Left hindlimb (tissue), 1 donor: Measurements from ENCODE around the gene EVL.

Experiments used
- DNase-seq: peaks from one replicate; pipeline ENCODE4 v3.0.0-alpha.2; 2018

The EVL gene

GRCh38 chr14:100111931-100112704, 46.9 kb downstream of the EVL start:
- DNase-seq: no peak

DNA sequence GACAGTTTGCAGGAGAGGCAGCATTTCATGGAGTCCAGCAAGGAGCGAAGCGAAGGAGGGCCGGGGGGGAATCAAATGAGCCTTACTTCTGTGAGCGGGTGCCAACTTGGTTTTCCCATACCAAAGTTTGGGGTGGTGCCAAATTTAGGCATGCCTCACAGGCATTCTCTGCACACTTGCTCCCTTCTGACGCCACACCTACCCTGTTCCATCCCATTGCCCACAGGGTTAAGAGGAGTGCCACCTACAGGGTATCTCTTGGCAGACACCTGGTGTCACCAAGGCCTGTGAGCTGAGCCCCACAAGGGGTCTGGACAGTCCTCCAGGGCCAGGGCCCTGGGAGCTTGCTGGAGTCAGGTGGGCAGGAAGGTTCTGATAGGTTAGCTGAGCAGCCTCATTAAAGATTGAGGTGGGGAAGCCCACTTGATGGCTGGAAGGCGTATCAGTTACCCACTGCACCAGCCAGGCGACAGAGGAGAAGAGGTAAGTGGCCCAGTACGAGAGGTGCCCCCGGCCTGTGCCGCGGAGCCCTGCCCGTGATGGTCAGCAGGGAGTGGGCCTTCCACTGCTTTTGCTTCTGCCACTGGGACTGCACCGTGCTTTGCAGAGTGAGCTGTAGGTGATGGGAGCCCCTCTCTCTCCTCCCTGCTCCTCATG, 49.0 kb downstream of the EVL start:
- no peak for DNase-seq

GRCh38 chr14:100115236-100115635, 50.0 kb downstream of the EVL start:
- DNase-seq: no peak

DNA sequence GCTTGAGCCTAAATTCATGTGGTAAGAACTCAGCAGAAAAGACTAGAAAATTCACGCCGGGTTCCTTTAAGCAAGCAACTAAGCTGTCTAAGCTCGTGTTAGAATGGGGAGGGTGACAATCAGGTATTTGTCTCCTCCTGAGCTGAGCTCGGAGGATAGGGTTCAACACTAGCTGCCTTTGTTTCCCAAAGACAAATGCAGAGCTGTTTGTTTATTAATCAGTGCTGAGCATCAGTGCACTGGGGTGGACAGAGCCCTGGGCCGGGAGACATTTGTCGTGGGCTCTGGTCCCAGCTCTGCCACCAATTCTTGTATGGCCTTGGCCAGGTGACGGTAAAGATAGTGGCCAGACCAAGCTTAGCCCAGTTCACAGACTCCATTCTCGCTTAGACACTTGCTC, 50.5 kb downstream of the EVL start:
- no peak for DNase-seq

DNA sequence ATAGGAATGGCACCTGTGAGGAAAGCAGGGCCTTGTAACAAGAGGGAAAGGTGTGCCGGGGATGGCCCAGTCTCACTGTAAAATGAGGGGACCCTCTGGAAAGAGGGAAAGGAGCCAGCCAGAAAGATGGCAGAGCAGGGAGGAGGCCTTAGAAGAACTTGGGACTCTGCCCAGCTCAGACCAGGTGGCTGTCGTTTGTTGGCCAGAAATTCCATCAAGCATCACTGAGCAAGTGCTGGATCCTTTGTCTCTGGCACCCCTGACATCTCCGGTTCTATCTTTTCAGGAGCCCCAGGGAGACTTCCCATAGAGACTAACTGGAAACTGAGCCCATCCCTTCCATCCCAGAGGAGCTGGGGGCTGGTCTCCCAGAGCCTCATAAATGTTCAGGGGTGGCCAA, 50.9 kb downstream of the EVL start:
- no peak for DNase-seq

DNA sequence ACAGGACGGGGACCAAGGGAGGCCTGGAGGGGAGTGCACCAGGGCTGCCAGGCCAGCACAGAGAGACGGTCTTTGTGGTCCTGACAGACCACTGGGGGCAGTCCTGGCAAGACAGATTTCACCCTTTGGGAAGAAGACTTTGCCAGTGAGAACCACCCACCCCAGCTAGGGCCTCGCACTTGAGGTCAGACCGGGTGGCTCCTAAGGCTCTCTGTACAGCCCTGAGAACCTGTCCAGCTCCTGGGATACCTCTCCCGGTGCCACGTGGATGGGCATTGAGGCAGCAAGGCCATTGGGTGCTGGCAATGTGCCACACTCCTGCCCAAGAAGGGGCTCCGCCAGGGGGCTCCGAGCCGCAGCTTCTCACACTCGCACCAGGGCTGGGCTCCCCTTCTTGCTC, 51.8 kb downstream of the EVL start:
- no peak for DNase-seq

- no peak for DNase-seq
Measured at GRCh38 chr14:100117633-100118395, 52.6 kb downstream of the EVL start.

GRCh38 chr14:100118396-100119011, 53.3 kb downstream of the EVL start:
- DNase-seq: no peak

DNA sequence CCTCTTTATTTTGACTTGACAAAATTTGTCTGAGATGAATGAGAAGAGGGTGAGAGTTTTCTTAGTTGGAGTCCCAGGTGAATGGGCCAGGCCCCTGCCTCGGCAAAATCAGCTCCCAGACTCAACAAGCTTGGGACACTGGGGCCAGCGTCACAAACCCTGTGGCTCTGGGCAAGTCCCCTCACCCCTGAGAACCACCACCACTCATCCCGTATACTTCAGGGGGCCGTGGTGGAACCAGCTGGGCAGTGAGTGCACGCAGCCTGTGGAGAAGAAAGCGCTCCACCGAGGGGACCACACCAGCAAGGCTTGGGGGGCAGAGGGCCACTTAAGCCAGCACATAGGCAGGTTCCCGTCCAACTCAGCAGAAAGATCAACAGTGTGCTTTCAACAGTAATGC, 54.0 kb downstream of the EVL start:
- no peak for DNase-seq

- no peak for DNase-seq
Measured at GRCh38 chr14:100120522-100121269, 55.5 kb downstream of the EVL start.

GRCh38 chr14:100121643-100122480, 56.6 kb downstream of the EVL start:
- no peak for DNase-seq

GRCh38 chr14:100122481-100123223, 57.4 kb downstream of the EVL start:
- no peak for DNase-seq

GRCh38 chr14:100123618-100124017, 58.4 kb downstream of the EVL start:
- no peak for DNase-seq

DNA sequence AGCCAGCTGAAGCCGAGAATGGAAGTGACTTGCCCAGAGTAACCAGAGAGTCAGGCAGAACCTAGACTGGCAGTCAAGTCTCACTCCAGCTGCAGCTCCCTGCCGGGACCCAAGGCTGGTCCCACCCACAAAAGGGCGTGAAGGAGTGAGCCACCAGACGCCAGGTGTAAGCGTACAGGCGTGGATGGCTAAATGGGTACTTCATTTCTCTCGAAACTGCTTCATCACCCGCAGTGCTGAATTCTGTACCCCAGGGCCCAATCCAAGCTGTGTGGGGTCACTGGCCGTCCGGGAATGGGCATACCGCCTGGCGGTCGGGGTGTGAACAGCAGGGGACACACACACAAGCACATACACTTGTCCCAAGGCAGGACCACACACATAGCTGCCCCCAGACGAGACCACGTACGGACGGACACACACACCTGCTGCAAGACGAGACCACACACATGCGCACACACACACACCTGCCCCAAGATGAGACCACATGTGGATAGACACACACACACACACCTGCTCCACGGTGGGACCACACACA, 59.4 kb downstream of the EVL start:
- no peak for DNase-seq

GRCh38 chr14:100126401-100126800, 61.2 kb downstream of the EVL start:
- no peak for DNase-seq

GRCh38 chr14:100127853-100128455, 62.7 kb downstream of the EVL start:
- no peak for DNase-seq

GRCh38 chr14:100128688-100129087, 63.5 kb downstream of the EVL start:
- DNase-seq: no peak

DNA sequence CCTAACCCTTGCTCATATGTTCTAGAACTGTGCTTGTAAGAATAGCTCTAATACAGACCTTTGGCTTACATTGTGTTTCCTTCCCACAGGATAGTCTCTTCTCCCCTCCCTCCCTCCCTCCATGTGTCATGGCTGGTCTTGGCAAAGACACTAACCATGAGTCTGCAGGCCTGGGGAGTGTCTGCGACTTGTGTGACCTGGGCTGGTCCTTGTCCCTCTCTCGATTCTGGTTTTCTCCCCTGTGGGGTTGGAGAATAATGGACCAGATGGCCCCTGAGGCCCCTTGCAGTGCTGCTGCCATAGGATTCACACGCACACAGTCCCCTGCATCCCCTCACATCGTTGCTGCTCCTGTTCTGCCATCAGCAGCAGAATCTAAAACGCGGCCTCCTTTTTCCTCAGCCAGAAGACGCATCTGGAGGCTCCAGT, 64.0 kb downstream of the EVL start:
- no peak for DNase-seq

DNA sequence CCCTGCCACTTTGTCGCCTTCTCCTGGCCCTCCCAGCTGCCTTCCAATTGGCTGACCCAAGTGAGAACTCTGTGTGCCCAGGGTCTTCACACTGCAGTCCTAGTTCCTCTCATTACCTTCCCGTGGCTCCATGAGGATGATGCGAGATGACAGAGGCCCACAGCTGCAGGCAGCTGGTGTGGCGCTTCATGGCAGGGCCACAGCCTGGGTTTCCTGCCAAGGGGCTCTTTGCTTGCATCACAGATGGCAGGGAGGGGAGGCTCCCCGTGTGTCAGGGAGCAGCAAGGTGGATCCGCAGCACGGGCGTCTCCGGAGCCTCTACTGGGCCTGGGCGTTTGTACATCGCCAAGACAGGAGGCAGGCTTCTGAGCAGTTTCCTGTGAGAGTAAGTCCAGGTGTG, 65.3 kb downstream of the EVL start:
- peak; percentile 66 for DNase-seq

DNA sequence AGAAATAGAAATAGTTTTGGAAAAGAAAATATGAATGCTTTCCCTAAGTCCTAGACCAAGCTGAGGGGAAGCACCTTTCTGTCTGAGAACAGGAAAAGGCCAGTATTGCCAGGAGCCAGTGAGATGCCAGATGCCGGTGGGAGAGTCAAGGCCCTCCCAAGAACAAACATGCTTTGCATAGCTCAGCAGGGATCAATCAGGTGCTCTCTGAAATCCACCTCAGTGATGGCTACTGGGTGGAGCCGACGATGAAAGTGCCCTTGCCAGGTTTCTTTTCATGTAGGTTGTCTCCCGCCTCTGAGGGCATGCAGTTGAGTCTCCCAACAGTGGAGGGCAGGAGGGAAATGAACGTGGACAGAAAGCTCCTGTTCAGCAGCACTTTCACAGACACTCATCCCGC, 66.0 kb downstream of the EVL start:
- no peak for DNase-seq
